IPS-20b (cell line): ENCODE measurements around the gene HSPA2.
"Not testable (repeated sequence)": the region's sequence is repeated elsewhere in the genome, so short reads cannot be mapped to it uniquely, and the experiment has no call there.

Source experiments
- H3K27ac ChIP-seq: one replicate; pipeline ENCODE4 v1.5.1; 2013; ENCODE audit warnings: low read length
- H3K27me3 ChIP-seq: 2 replicates; pipeline ENCODE4 v1.6.1; 2013; ENCODE audit warnings: mild to moderate bottlenecking, low read length, inconsistent platforms; ENCODE audit not compliant: insufficient read depth
- H3K36me3 ChIP-seq: 2 replicates; pipeline ENCODE4 v1.6.1; 2013; ENCODE audit warnings: low read depth, mild to moderate bottlenecking, inconsistent platforms, low read length, moderate library complexity; ENCODE audit not compliant: insufficient read depth
- H3K4me1 ChIP-seq: 2 replicates; pipeline ENCODE4 v1.6.1; 2013; ENCODE audit warnings: mild to moderate bottlenecking, control low read depth, inconsistent platforms, low read length, moderate library complexity; ENCODE audit not compliant: insufficient read depth
- H3K4me3 ChIP-seq: 2 replicates; pipeline ENCODE4 v1.5.1; 2013; ENCODE audit warnings: mild to moderate bottlenecking, low read length, inconsistent platforms
- H3K9ac ChIP-seq: 2 replicates; pipeline ENCODE4 v1.6.1; 2013; ENCODE audit warnings: low read depth, mild to moderate bottlenecking, inconsistent platforms, low read length, moderate library complexity
- H3K9me3 ChIP-seq: 2 replicates; pipeline ENCODE4 v1.6.1; 2013; ENCODE audit warnings: mild to moderate bottlenecking, low read depth, low read length, inconsistent platforms; ENCODE audit not compliant: insufficient read depth

HSPA2 gene

GRCh38 chr14:64544607-64545312 lies 4.2 kb downstream of the HSPA2 start:
- peak overlapping the region; percentile 53 for H3K4me3 ChIP-seq

GRCh38 chr14:64549016-64549415 lies 8.5 kb downstream of the HSPA2 start:
- Histone ChIP-seq H3K9ac (no peak overlapping the region), H3K4me3 (peak overlapping the region; percentile 70; the same call in 1 of the 2 replicates), H3K36me3 (no peaks in the 10 kb centered on the region), H3K4me1 (peaks cover 18% of the 10 kb centered on the region; the same call in 1 of the 2 replicates), H3K9me3 (no peaks in the 10 kb centered on the region), H3K27ac (no peak overlapping the region), H3K27me3 (peaks cover 35% of the 10 kb centered on the region)

More at GRCh38 chr14:64544607-64545312, 4.2 kb downstream of the HSPA2 start:
- H3K4me1 ChIP-seq: peaks cover 22% of the 10 kb centered on the region; the same call in 1 of the 2 replicates
- H3K9ac ChIP-seq: peak overlapping the region; percentile 17; the same call in 1 of the 2 replicates
- H3K27me3 ChIP-seq: peaks cover 15% of the 10 kb centered on the region
- peaks cover 15% of the 10 kb centered on the region for H3K9me3 ChIP-seq
- H3K36me3 ChIP-seq: no peaks in the 10 kb centered on the region
- no peak overlapping the region for H3K27ac ChIP-seq

- Histone ChIP-seq H3K4me3 (peak within 1 kb of the TSS; percentile 70), H3K9ac (peak within 1 kb of the TSS; percentile 43; the same call in 1 of the 2 replicates)
Observed at GRCh38 chr14:64549791-64550620, 9.5 kb downstream of the HSPA2 start, which contains the start of gene PPP1R36. PPP1R36 (plus strand) TSS chr14:64549961; CDS start chr14:64549998, 37 bp downstream.

GRCh38 chr14:64550621-64551333 lies 10.2 kb downstream of the HSPA2 start:
- Histone ChIP-seq H3K36me3 (no peaks in the 10 kb centered on the region), H3K4me3 (peak overlapping the region; percentile 70), H3K4me1 (peaks cover 10% of the 10 kb centered on the region; the same call in 1 of the 2 replicates), H3K9me3 (no peaks in the 10 kb centered on the region), H3K9ac (peak overlapping the region; percentile 43; the same call in 1 of the 2 replicates), H3K27ac (no peak overlapping the region), H3K27me3 (peaks cover 35% of the 10 kb centered on the region)

More at GRCh38 chr14:64549791-64550620, 9.5 kb downstream of the HSPA2 start, which contains the start of gene PPP1R36:
- Histone ChIP-seq H3K27me3 (peaks cover 35% of the 10 kb centered on the region), H3K36me3 (no peaks in the 10 kb centered on the region), H3K4me1 (peaks cover 10% of the 10 kb centered on the region; the same call in 1 of the 2 replicates), H3K9me3 (no peaks in the 10 kb centered on the region), H3K27ac (no peak within 1 kb of the TSS)

GRCh38 chr14:64554556-64554955 lies 14.0 kb downstream of the HSPA2 start:
- Histone ChIP-seq H3K4me3 (no peak overlapping the region), H3K36me3 (no peaks in the 10 kb centered on the region), H3K4me1 (peaks cover 5% of the 10 kb centered on the region; the same call in 1 of the 2 replicates), H3K9ac (no peak overlapping the region), H3K27ac (no peak overlapping the region), H3K9me3 (no peaks in the 10 kb centered on the region), H3K27me3 (peaks cover 23% of the 10 kb centered on the region)

GRCh38 chr14:64556526-64556925 lies 16.0 kb downstream of the HSPA2 start:
- Histone ChIP-seq H3K9me3 (no peaks in the 10 kb centered on the region), H3K4me3 (no peak overlapping the region), H3K9ac (no peak overlapping the region), H3K4me1 (no peaks in the 10 kb centered on the region), H3K36me3 (no peaks in the 10 kb centered on the region), H3K27ac (no peak overlapping the region), H3K27me3 (peaks cover 3% of the 10 kb centered on the region)

- H3K36me3 ChIP-seq, H3K9ac ChIP-seq, H3K4me3 ChIP-seq, H3K9me3 ChIP-seq, H3K27ac ChIP-seq, H3K27me3 ChIP-seq, H3K4me1 ChIP-seq: not testable (repeated sequence)
Observed at GRCh38 chr14:64558216-64558615, 17.7 kb downstream of the HSPA2 start.

GRCh38 chr14:64561631-64562030 lies 21.1 kb downstream of the HSPA2 start:
- H3K4me1 ChIP-seq: no peaks in the 10 kb centered on the region
- no peaks in the 10 kb centered on the region for H3K9me3 ChIP-seq
- no peaks in the 10 kb centered on the region for H3K27me3 ChIP-seq
- H3K9ac ChIP-seq: no peak overlapping the region
- H3K27ac ChIP-seq: no peak overlapping the region
- no peaks in the 10 kb centered on the region for H3K36me3 ChIP-seq
- no peak overlapping the region for H3K4me3 ChIP-seq

- no peaks in the 10 kb centered on the region for H3K27me3 ChIP-seq
- no peaks in the 10 kb centered on the region for H3K4me1 ChIP-seq
- no peaks in the 10 kb centered on the region for H3K36me3 ChIP-seq
Observed at GRCh38 chr14:64562436-64562835, 21.9 kb downstream of the HSPA2 start.

GRCh38 chr14:64563696-64564095 lies 23.2 kb downstream of the HSPA2 start:
- Histone ChIP-seq H3K9ac (no peak overlapping the region), H3K36me3 (no peaks in the 10 kb centered on the region), H3K9me3 (no peaks in the 10 kb centered on the region), H3K4me1 (no peaks in the 10 kb centered on the region), H3K27ac (no peak overlapping the region), H3K27me3 (no peaks in the 10 kb centered on the region), H3K4me3 (no peak overlapping the region)

More at GRCh38 chr14:64562436-64562835, 21.9 kb downstream of the HSPA2 start:
- H3K9ac ChIP-seq: no peak overlapping the region
- no peaks in the 10 kb centered on the region for H3K9me3 ChIP-seq
- H3K4me3 ChIP-seq: no peak overlapping the region
- H3K27ac ChIP-seq: no peak overlapping the region

- no peaks in the 10 kb centered on the region for H3K27me3 ChIP-seq
- no peaks in the 10 kb centered on the region for H3K9me3 ChIP-seq
- H3K27ac ChIP-seq: no peak overlapping the region
- H3K36me3 ChIP-seq: no peaks in the 10 kb centered on the region
- H3K4me3 ChIP-seq: no peak overlapping the region
- no peak overlapping the region for H3K9ac ChIP-seq
- H3K4me1 ChIP-seq: no peaks in the 10 kb centered on the region
Observed at GRCh38 chr14:64566651-64567122, 26.1 kb downstream of the HSPA2 start.
